NCI-H524 (cell line): ENCODE results near the gene STIMATE.

ENCODE experiments used
- DNase-seq, 2 experiments: peaks; one replicate each; lab custom pipeline; 2025; lab: John Stamatoyannopoulos, UW

Gene STIMATE

GRCh38 chr3:52841211-52841980 lies 56.0 kb downstream of the STIMATE start:
- DNase-seq = no peak

GRCh38 chr3:52839892-52840545 lies 57.3 kb downstream of the STIMATE start:
- no peak for DNase-seq

GRCh38 chr3:52839268-52839575 lies 58.1 kb downstream of the STIMATE start:
- no peak for DNase-seq

- no peak for DNase-seq
Measured at GRCh38 chr3:52838561-52839267, 58.6 kb downstream of the STIMATE start.

GRCh38 chr3:52836986-52837385 lies 60.4 kb downstream of the STIMATE start:
- no peak for DNase-seq

- DNase-seq = no peak
Measured at GRCh38 chr3:52836471-52836845, 60.9 kb downstream of the STIMATE start.

- no peak for DNase-seq
Measured at GRCh38 chr3:52835766-52836470, 61.4 kb downstream of the STIMATE start.

- peak in 1 of 2 experiments; percentile 21 for DNase-seq
Measured at GRCh38 chr3:52834871-52835501, 62.4 kb downstream of the STIMATE start, which contains the start of gene MUSTN1. Gene MUSTN1, minus strand, starts transcription at chr3:52835019. Its CDS starts 71 bp downstream, at chr3:52834948.

GRCh38 chr3:52833202-52833601 lies 64.1 kb downstream of the STIMATE start:
- no peak for DNase-seq

- peak; percentile 86 to 94 for DNase-seq
Measured at GRCh38 chr3:52831500-52832301, 65.6 kb downstream of the STIMATE start.

GRCh38 chr3:52830535-52831258 lies 66.7 kb downstream of the STIMATE start, which contains the start of gene ITIH4:
Gene ITIH4, minus strand, starts transcription at chr3:52830672. Its CDS starts 30 bp downstream, at chr3:52830642.
- no peak for DNase-seq

- DNase-seq = no peak
Measured at GRCh38 chr3:52829906-52830463, 67.4 kb downstream of the STIMATE start.

GRCh38 chr3:52829482-52829881 lies 67.9 kb downstream of the STIMATE start:
- DNase-seq = no peak

GRCh38 chr3:52827866-52828376 lies 69.4 kb downstream of the STIMATE start:
- no peak for DNase-seq

GRCh38 chr3:52827441-52827840 lies 69.9 kb downstream of the STIMATE start:
- no peak for DNase-seq

- no peak for DNase-seq
Measured at GRCh38 chr3:52824037-52824436, 73.3 kb downstream of the STIMATE start.

- no peak for DNase-seq
Measured at GRCh38 chr3:52822363-52822762, 75.0 kb downstream of the STIMATE start.

- peak; percentile 2 to 30 for DNase-seq
Measured at GRCh38 chr3:52820736-52821135, 76.6 kb downstream of the STIMATE start.

GRCh38 chr3:52819936-52820335 lies 77.4 kb downstream of the STIMATE start:
- peak in 1 of 2 experiments; percentile 9 for DNase-seq

- DNase-seq = no peak
Measured at GRCh38 chr3:52817860-52818259, 79.5 kb downstream of the STIMATE start.
